LNCAP (cell line): ENCODE measurements around the gene NECTIN2.

Experiments used
- CTCF ChIP-seq: fragments of 450-650 bp; IDR thresholded peaks from 2 replicates; pipeline ENCODE4 v1.5.1; 2017; ENCODE audit warnings: mild to moderate bottlenecking

The NECTIN2 gene

GRCh38 chr19:44869733-44870470 is 23.8 kb downstream of the NECTIN2 start:
- TF ChIP-seq CTCF = no peak

- TF ChIP-seq CTCF = no peak
These were observed 25.7 kb downstream of the NECTIN2 start for GRCh38 chr19:44871809-44872208.

GRCh38 chr19:44872661-44873060 is 26.6 kb downstream of the NECTIN2 start:
- no peak for TF ChIP-seq CTCF

GRCh38 chr19:44874317-44874716 is 28.2 kb downstream of the NECTIN2 start:
- no peak for TF ChIP-seq CTCF

- no peak for TF ChIP-seq CTCF
These were observed 29.8 kb downstream of the NECTIN2 start for GRCh38 chr19:44875666-44876451.

GRCh38 chr19:44876930-44877535 is 30.9 kb downstream of the NECTIN2 start:
- no peak for TF ChIP-seq CTCF

- no peak for TF ChIP-seq CTCF
These were observed 32.2 kb downstream of the NECTIN2 start for GRCh38 chr19:44878120-44878865.
